HFFc6 (cell line): ENCODE data around the gene AIFM2. TPM values are rescaled to one million over a fixed set of nuclear protein-coding genes. Genes with fewer than 3 reads are reported as not detected.

Experiments used
- DNase-seq: peaks from one replicate; pipeline ENCODE4 v3.0.0-alpha.2; 2018
- H3K27ac Mint-ChIP-seq: 2 replicates; pipeline ENCODE4 v1.8.0; 2020; ENCODE audit warnings: mild to moderate bottlenecking, mixed read lengths
- H3K27me3 Mint-ChIP-seq: 2 replicates; pipeline ENCODE4 v1.8.0; 2021; ENCODE audit warnings: mild to moderate bottlenecking, moderate library complexity, mixed read lengths; ENCODE audit not compliant: insufficient read depth
- H3K36me3 Mint-ChIP-seq: 2 replicates; pipeline ENCODE4 v1.8.0; 2021; ENCODE audit warnings: low read depth, mixed read lengths
- H3K4me1 Mint-ChIP-seq: 2 replicates; pipeline ENCODE4 v1.8.0; 2020; ENCODE audit warnings: low read depth, mixed read lengths
- H3K4me3 Mint-ChIP-seq: 2 replicates; pipeline ENCODE4 v1.8.0; 2020; ENCODE audit warnings: mild to moderate bottlenecking, moderate library complexity, mixed read lengths
- H3K9me3 Mint-ChIP-seq: 2 replicates; pipeline ENCODE4 v1.8.0; 2020; ENCODE audit warnings: mild to moderate bottlenecking, mixed read lengths
- total RNA-seq, 6 experiments: library from RNA; stranded (reverse); fragmentation: NEBNext Ultra II Directional; extraction: Animal tissue kit (Norgen Biotek cat#: 25700); gene quantifications; 2 replicates in 1 of 6; 3 replicates in 5 of 6; pipeline ENCODE4 v1.2.3, GENCODE V29; 2021
- TF ChIP-seq, protein P1 (sequence below): fragments of 200-600 bp; sonication (generic); IDR thresholded peaks from 2 replicates; pipeline ENCODE4 v1.5.0; 2021; ENCODE audit warnings: antibody characterized with exemption, mild to moderate bottlenecking

AIFM2 gene
- total RNA-seq, 6 experiments from 2014 or later = 5.1 to 12.3 (median 10.4) TPM

GRCh38 chr10:70090951-70091350 is 41.7 kb downstream of the AIFM2 start:
- H3K27me3 Mint-ChIP-seq = peaks cover 32% of the 10 kb centered on the region
- TF ChIP-seq, protein P1, sequence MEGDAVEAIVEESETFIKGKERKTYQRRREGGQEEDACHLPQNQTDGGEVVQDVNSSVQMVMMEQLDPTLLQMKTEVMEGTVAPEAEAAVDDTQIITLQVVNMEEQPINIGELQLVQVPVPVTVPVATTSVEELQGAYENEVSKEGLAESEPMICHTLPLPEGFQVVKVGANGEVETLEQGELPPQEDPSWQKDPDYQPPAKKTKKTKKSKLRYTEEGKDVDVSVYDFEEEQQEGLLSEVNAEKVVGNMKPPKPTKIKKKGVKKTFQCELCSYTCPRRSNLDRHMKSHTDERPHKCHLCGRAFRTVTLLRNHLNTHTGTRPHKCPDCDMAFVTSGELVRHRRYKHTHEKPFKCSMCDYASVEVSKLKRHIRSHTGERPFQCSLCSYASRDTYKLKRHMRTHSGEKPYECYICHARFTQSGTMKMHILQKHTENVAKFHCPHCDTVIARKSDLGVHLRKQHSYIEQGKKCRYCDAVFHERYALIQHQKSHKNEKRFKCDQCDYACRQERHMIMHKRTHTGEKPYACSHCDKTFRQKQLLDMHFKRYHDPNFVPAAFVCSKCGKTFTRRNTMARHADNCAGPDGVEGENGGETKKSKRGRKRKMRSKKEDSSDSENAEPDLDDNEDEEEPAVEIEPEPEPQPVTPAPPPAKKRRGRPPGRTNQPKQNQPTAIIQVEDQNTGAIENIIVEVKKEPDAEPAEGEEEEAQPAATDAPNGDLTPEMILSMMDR = no peak
- H3K36me3 Mint-ChIP-seq = no peaks in the 10 kb centered on the region
- H3K4me1 Mint-ChIP-seq = no peaks in the 10 kb centered on the region
- no peak for DNase-seq
- H3K4me3 Mint-ChIP-seq = no peak overlapping the region
- H3K27ac Mint-ChIP-seq = no peak overlapping the region
- H3K9me3 Mint-ChIP-seq = no peaks in the 10 kb centered on the region

- no peaks in the 10 kb centered on the region for H3K4me1 Mint-ChIP-seq
- H3K27me3 Mint-ChIP-seq = peaks cover 24% of the 10 kb centered on the region
- TF ChIP-seq, protein P1 = no peak
- H3K9me3 Mint-ChIP-seq = no peaks in the 10 kb centered on the region
- no peak for DNase-seq
- H3K4me3 Mint-ChIP-seq = no peak overlapping the region
- H3K36me3 Mint-ChIP-seq = no peaks in the 10 kb centered on the region
- no peak overlapping the region for H3K27ac Mint-ChIP-seq
These were observed 42.6 kb downstream of the AIFM2 start for GRCh38 chr10:70090013-70090412.

GRCh38 chr10:70088308-70088698 is 44.3 kb downstream of the AIFM2 start:
- TF ChIP-seq, protein P1 = no peak
- no peak overlapping the region for H3K27ac Mint-ChIP-seq
- H3K27me3 Mint-ChIP-seq = peaks cover 27% of the 10 kb centered on the region
- no peak overlapping the region for H3K4me3 Mint-ChIP-seq
- H3K4me1 Mint-ChIP-seq = no peaks in the 10 kb centered on the region
- DNase-seq = no peak
- no peaks in the 10 kb centered on the region for H3K36me3 Mint-ChIP-seq
- H3K9me3 Mint-ChIP-seq = no peaks in the 10 kb centered on the region

- Mint-ChIP-seq H3K27ac (no peak overlapping the region), H3K36me3 (no peaks in the 10 kb centered on the region), H3K9me3 (no peaks in the 10 kb centered on the region), H3K4me1 (no peaks in the 10 kb centered on the region), H3K27me3 (peaks cover 29% of the 10 kb centered on the region), H3K4me3 (no peak overlapping the region)
- TF ChIP-seq, protein P1 = no peak
- DNase-seq = no peak
These were observed 44.9 kb downstream of the AIFM2 start for GRCh38 chr10:70087616-70088307.

GRCh38 chr10:70085975-70086613 is 46.5 kb downstream of the AIFM2 start:
- H3K9me3 Mint-ChIP-seq = no peaks in the 10 kb centered on the region
- H3K27ac Mint-ChIP-seq = no peak overlapping the region
- peaks cover 27% of the 10 kb centered on the region for H3K27me3 Mint-ChIP-seq
- H3K36me3 Mint-ChIP-seq = no peaks in the 10 kb centered on the region
- no peak for DNase-seq
- H3K4me1 Mint-ChIP-seq = no peaks in the 10 kb centered on the region
- TF ChIP-seq, protein P1 = no peak
- no peak overlapping the region for H3K4me3 Mint-ChIP-seq
